GM20431 (cell line): Measurements from ENCODE around the gene METAP2.
"Not testable (repeated sequence)": the region's sequence is repeated elsewhere in the genome, so short reads cannot be mapped to it uniquely, and the experiment has no call there.

Source experiments
- in situ Hi-C: fragments of 300-500 bp; cut with MseI, MboI; formaldehyde crosslinking; loops from one replicate; pipeline ENCODE4 v1.15.0; 2020; ENCODE audit warnings: low sequenced_read_pairs; ENCODE audit not compliant: unreplicated experiment

METAP2 gene

DNA sequence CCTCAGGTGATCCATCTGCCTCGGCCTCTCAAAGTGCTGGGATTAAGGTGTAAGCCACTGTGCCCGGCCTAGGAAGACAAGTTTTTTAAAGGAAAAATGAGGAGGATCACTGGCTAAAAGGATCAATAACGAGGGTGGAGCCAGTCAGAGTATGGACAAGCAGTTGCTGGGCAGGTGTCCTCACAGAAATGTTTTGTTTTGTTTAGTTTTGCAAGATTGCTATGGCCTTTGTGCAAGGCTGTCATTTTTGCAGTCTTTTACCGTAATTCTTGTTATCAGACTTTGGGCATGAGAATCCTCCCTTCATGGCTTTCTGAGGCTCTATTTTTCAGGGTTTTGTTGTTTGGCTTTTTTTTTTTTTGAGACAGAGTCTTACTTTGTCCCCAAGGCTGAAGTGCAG is 11.9 kb upstream of the METAP2 start:
- in situ Hi-C loops: no loop called here

DNA sequence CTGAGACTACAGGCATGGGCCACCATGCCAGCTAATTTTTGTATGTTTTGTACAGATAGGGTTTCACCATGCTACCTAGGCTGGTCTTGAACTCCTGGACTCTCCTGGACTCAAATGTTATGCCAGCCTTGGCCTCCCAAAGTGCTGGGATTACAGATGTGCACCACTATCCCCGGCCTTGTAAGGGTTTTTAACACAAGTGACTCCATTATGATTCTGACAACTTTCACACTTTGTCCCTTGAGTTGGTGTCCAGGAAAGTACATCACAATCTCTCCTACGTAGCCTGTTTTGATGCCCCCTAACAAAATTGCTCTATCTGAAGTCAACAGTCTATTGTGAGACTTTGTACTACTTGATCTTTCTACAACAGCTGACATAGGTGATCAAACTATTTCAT is 11.4 kb upstream of the METAP2 start:
- in situ Hi-C loops: no loop called here

DNA sequence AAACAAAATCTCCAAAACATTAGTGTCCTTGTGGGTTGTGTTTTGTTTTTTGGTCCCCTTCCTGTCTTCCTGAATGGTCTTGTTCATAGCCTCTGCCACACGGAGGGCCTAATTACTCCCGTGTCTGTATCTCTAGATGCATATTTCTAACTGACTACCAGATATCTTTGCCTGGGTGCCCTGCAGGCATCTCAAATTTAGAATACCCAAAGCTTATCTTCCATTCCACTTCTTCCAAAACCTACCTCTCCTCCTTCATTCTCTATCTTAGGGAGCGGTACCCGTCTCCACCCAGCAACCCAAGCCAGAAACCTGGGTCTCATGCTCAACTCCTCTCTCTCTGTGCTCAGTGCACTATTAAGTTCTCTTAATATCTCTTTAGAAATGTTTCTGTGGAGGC is 10.9 kb upstream of the METAP2 start:
- in situ Hi-C loops: no loop called here

DNA sequence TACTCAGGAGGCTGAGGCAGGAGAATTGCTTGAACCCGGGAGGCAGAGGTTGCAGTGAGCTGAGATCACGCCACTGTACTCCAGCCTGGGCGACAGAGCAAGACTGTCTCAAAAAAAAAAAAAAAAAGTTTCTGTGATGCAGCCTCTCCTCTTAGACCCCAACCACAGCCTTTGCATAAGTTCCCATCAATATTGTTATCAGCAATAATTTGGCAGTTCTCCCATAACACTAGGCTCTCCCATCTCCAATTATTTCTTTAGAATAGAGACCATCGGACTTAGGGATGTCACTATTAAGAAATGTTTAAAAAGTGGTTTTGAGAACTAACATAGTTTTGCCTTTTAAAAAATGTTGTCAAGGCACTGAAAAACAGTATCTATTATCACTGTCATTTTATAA is 10.2 kb upstream of the METAP2 start:
- in situ Hi-C loops: not testable (repeated sequence)

DNA sequence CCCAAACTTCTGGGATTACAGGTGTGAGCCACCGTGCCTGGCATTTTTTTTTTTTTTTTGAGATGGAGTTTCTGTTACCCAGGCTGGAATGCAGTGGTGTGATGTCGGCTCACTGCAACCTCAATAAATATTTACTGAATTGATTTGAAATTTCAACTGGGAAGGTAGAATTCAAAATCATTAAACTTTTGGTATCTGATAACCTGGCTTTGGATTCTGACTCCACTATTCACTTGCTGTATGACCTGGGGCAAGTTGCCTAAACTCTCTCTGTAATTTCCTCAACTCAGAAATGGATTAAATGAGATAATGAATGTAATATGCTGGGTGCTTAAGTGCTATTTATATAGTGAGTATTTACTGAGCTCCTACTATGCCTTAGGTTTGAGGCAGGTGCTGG is 8.7 kb upstream of the METAP2 start:
- in situ Hi-C loops: no loop called here

DNA sequence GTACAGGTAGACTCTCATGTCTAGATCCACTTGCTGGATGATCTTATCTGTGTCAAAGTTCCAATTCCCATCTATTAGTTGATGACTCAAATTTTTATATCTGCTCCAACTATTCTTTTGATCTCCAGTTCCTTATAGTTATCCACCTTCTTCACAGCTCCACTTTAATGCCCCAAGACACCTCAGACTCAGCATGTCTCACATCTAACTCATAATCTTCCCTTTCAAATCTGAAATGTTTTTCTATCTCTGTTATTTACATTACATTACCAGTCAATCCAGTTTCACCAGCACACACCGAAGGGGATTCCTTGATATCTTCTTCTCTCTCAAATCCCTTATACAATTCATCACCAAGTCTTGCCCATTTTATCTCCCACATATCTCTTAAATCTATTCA is 3.7 kb upstream of the METAP2 start:
- in situ Hi-C loops: no loop called here

DNA sequence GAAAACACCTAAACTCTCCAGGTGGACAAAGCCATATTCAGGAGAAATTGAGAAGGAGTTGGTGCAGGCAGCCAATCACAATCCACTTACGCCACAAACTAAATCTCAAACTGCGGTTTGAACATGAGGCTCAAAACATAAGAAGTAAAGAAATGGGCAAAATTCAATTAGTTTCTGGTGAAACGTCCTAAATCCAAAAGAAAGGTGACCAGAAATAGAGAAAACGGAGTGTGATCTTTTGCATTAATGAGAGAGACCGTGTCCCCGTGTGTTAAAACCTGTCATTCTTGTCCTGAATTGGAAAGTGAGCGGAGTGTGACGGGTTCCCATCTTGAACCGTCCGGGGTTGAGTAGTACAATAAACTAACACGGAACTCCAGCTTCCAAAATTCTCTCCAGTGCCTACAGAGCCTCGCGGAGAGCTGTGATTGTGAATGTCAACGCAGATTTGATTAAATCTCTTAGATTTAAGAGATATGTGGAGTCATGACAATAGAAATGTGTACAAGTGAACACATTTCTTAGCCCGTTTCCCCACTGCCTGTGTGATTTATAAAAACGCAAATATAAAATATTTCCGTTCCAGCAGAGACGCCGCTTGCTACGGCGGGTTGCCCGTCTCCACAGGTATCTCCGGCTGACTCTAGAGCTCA is 595 bp upstream of the METAP2 start:
- in situ Hi-C loops: no loop called here

- in situ Hi-C loops: no loop called here
Measured at GRCh38 chr12:95474660-95474958, 657 bp downstream of the METAP2 start.

GRCh38 chr12:95480230-95480629 is 6.3 kb downstream of the METAP2 start:
- in situ Hi-C loops: no loop called here

GRCh38 chr12:95481072-95481471 is 7.1 kb downstream of the METAP2 start:
- in situ Hi-C loops: no loop called here

- in situ Hi-C loops: no loop called here
Measured at GRCh38 chr12:95481888-95482287, 7.9 kb downstream of the METAP2 start.

GRCh38 chr12:95482564-95482963 is 8.6 kb downstream of the METAP2 start:
- in situ Hi-C loops: not testable (repeated sequence)

DNA sequence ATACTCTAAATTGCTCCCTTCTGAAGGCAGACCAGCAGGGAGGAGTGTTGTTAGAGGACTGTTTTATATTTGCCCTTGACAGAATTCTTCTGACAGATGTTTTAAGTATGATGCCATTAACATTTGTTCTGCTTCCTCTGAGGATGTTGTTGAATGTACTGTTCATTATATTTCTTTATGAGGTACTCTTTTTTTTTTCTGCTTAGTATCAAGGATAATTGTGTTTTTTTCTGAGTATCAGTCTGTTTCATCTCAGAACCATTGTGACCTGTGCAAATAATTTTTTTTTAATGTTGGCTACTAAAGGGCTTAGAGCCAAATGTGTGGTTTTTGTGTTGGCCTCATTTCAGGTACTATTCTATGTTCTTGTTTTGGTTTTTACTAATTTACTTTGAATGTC is 10.6 kb downstream of the METAP2 start:
- in situ Hi-C loops: no loop called here

DNA sequence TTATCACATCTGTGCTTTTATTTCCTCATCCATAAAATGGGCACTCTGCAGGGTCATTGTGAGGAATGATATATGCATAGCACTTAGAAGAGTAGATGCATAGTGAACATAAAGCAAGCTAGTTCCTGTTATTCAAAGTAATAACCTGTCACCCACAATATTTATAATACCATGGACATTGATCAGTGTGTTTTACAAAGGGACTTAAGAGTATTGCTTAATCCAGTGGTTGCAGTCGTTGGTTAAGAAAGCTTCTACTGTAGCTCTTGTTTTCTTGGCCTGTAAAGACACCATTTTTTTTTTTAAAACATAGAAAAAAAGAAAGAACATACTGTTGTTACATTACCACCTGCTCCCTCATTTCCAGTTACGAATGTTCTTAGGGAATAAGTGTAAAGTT is 13.1 kb downstream of the METAP2 start:
- in situ Hi-C loops: no loop called here

DNA sequence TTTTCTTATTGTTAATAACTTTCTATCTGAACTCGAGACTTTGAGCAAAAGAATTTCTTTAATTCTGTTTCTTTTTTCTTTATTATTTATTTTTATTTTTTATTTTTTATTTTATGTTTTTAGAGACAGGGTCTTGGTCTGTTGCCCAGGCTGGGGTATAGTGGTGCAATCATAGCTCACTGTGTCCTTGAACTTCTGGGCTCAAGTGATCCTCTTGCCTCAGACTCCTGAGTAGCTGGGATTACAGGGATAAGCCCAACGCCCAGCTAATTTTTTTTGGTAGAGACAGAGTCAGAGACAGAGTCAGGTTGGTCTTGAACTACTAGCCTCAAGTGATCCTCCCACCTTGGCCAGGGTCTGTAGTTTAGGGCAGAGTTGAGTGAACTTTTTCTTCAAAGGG is 18.5 kb downstream of the METAP2 start:
- in situ Hi-C loops: no loop called here

DNA sequence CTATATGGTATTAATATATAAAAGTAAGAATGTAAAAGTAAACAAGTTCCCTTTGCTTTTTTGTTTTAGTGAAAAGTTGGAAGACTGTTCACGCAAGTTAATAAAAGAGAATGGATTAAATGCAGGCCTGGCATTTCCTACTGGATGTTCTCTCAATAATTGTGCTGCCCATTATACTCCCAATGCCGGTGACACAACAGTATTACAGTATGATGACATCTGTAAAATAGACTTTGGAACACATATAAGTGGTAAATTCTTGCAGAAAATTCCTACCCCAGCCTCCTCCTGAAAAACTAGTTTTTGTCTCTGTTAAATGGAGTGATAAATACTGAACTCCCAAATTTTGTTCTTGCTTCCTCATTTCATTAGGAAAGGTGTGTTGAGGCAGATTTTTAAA is 20.9 kb downstream of the METAP2 start:
- in situ Hi-C loops: no loop called here

DNA sequence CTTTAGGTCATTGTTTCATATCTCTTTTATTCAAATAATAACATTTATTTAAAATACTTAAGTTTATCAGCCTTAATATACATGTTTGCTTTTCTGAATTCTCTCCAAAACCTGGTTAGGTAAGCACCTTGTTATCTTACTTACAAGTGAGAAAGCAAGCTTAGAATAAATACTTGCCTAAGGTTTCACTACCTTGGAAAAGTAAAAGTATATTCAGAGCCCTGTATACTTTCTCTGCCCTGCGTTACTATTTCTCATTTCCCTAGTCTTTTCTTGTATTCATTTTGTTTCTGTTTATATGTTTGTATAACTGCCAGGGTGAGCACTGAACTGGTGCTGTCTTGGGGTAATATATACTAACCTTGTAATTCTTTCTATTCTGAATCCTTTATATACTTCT is 21.5 kb downstream of the METAP2 start:
- in situ Hi-C loops: no loop called here

- in situ Hi-C loops: no loop called here
Measured at GRCh38 chr12:95497031-95497430, 23.1 kb downstream of the METAP2 start.

DNA sequence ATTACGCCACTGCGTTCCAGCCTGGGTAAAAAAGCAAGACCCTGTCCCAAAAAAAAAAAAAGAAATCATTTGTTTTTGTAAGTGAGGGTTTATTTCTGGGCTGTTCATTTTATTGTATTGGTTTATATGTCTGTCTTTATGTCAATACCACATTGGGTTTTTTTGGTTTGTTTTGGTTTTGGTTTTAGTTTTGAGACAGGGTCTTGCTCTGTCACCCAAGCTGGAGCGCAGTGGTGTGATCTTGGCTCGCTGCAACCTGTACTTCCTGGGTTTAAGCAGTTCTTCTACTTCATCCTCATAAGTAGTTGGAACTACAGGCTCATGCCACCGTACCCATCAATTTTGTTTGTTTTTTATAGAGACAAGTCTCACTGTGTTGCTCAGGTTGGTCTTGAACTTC is 25.0 kb downstream of the METAP2 start:
- in situ Hi-C loops: no loop called here

DNA sequence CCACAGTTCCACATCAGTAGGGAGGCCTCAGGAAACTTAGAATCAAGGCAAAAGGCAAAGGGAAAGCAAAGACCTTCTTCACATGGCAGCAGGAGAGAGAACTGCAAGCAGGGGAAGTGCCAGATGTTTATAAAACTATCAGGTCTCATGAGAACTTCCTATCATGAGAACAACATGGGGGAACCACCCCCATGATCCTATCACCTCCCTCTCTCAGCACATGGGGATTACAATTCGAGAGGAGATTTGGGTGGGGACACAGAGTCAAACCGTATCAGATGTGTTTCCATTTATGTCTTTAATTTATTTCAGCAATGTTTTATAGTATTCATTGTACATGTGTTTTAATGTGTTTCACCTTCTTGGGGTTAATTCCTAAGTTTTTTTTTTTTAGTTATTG is 25.8 kb downstream of the METAP2 start:
- in situ Hi-C loops: no loop called here

DNA sequence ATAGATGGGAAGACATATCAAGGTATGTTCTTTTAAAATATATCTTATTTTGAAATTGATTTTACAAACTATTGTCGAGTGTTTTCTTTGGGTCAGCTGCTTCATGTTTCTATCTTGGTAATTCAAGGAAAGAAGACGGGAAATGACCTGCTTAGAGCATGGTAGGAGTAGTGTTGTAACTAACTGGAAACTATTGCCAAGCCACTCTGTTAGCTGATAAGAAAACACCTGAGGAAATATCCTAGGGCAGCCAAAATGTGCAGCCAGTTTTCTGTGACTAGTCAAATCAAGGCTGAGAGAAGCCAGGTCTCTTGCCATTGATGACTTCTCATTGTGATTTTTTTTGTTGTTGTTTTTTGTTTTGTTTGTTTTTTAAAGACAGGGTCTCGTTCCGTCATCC is 30.2 kb downstream of the METAP2 start:
- in situ Hi-C loops: no loop called here

DNA sequence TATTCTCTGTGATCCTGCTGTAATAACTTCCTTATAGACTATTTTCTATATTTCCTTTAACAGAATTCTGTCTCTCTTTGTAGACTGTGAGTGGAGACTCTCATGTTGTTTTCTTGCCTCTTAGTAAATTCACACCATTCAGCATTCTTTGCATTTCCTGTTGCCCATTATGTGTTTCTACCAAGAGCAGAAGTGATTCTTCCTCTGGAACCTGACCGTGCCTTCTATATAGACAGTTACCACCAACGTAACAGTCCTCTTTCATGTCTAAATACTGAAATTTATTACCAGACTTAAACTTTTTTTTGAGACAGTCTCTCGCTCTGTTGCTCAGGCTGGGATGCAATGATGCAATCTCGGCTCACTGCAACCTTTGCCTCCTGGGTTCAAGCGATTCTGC is 31.1 kb downstream of the METAP2 start:
- in situ Hi-C loops: no loop called here
